Stimulated activated CD8-positive, alpha-beta memory T cell treated with anti-CD3 and anti-CD28 coated beads, Interleukin-12 subunit alpha, Interleukin-12 subunit beta, amount 100 ng/mL, for 4 hours (primary cell): ENCODE measurements around the gene UGT2A1.

Experiments used
- DNase-seq: peaks from one replicate; pipeline ENCODE4 v3.0.0-alpha.2; 2020; ENCODE audit warnings: low read depth

The UGT2A1 gene

GRCh38 chr4:69589884-69590283 lies 63.2 kb downstream of the UGT2A1 start:
- no peak for DNase-seq

DNA sequence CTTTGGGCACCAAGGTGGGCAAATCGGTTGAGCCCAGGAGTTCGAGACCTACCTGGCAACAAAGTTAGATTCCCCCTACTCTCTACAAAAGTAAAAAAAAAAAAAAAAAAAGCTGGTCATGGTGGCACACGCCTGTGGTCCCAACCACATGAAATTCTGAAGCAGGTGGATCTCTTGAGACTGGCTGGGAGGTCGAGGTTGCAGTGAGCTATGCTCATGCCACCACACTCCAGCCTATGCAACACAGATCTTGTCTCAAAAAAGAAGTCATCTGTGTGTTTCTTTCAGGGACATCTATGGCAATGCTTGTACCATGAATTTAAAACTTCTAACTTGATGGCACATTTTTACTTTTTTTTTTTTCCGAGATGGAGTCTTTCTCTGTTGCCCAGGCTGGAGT lies 68.9 kb downstream of the UGT2A1 start:
- DNase-seq: no peak

DNA sequence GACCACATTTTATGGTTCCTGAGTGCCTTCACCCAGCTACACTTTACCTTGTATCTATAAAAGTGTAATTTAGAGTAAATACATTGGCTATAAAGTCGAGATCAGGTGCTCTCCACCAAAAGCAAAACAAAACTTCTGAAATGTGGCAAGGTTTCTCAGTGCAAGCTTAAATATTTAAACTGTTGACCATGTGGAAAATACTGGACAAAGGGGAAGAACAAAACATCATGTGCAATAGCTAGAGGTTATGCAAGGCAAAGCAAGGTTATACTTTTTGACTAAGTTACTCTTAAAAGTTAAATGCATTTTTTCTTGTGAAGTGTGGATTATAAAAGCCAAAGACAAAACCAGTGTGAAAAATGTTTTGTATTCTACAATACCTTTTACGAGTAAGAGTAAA lies 69.5 kb downstream of the UGT2A1 start:
- DNase-seq: no peak

GRCh38 chr4:69577245-69577644 lies 75.8 kb downstream of the UGT2A1 start:
- no peak for DNase-seq

DNA sequence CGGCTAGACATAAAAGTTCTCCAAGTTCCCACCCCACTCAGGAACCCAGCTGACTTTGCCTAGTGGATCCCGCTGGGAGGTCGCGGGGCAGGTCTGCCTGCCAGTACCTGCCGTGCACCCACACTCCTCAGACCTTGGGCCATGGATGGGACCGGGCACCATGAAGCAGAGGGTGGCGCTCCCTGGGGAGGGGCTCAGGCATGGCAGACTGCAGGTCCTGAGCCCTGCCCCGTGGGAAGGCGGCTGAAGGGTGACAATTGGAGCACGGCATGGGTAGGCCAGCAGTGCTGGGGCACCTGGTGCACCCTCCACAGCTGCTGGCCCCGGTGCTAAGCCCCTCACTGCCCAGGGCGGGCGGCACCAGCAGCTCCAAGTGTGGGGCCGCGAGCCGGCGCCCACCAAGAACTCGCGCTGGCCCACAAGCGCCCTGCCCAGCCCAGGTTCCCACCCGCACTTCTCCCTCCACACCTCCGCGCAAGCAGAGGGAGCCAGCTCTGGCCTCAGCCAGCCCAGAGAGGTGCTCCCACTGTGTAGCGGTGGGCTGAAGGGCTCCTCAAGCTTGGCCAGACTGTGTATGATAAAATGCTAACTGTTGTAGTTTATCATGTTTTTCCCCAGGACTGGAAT lies 76.7 kb downstream of the UGT2A1 start:
- DNase-seq: no peak

DNA sequence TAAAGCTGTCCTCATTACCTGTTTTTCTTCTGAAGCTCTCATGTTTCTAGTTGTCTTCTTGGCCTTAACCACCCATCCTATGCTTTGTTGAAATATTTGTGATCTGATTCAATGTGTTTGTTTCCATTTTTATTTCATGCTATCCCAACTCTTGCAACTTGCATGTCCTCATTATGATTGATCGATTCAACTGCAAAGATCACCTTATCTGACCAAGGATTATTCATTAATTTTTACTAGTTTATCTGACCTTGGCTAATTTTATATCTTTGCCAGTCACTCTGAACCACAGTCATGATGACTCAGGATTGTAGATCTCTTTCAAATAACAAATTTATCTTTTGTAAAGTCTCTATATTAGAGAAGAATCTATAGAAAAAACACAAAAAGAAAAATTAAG lies 84.3 kb downstream of the UGT2A1 start:
- DNase-seq: no peak

GRCh38 chr4:69563424-69563823 lies 89.6 kb downstream of the UGT2A1 start:
- no peak for DNase-seq

DNA sequence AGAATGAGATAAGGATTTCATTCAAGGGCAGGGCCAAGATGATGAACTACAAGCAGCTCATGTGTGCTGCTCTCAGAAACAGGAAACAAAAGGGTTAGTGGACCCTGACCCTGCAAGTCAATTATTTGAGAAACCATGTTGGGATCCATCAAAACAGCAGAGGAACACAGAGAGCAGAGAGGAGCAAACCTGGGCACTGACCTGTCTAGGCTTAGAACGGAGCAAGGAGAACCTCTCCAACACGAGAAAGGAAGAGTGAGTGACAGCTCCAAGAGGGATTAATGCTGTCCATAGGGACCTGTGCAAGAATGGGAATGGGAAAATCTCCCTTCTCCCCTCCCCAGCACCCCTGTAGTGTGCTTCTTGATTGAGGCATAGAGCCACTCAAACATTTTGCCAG lies 103.4 kb downstream of the UGT2A1 start:
- no peak for DNase-seq

DNA sequence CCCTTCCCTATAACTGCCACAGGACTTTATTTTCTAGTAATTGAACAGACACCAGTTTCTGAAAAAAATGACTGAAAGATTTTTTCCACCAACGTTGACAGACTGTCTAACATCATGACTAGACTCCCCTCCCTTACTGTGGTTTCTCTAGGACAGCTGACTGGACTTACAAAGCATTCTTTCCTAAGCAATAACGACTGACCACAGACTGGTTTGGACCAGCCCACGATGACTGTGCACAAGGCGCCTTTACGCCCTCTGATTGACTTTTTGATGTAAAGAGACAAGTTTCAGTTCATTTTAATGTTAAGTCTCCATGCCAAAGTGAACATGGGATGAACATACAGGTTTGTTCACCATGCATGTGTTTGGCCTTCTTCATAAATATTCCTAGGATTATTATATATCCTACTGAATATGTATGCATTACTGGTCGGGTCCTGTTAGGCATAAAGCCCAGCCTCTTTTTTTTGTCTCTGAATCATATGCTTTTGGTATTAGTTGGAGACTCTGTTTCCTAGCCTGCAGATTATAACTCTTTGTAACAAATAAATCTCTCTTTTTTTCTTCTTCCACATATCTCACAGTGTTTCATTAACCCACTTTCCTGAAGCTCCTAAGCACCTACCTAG lies 106.8 kb downstream of the UGT2A1 start:
- DNase-seq: no peak
